Liver (tissue), 3 donors: ENCODE data around the gene FBN2.

Source experiments
- CTCF ChIP-seq: fragments of 150-350 bp; IDR thresholded peaks from 2 replicates; pipeline ENCODE4 v1.5.1; 2017; ENCODE audit warnings: improper control_type of control experiment, low read depth, low read length; ENCODE audit not compliant: missing input control
- EGR1 ChIP-seq, 2 donors: IDR thresholded peaks; 2 replicates each; pipeline ENCODE4 v1.6.1; 2016 to 2018; ENCODE audit warnings: antibody characterized with exemption in 2 of 2, low read depth in 2 of 2
- HNF4G ChIP-seq: IDR thresholded peaks from 2 replicates; pipeline ENCODE4 v1.6.1; 2016; ENCODE audit warnings: antibody characterized with exemption
- MAX ChIP-seq: IDR thresholded peaks from 2 replicates; pipeline ENCODE4 v1.6.1; 2016; ENCODE audit warnings: antibody characterized with exemption
- RAD21 ChIP-seq, 2 donors: IDR thresholded peaks; 2 replicates each; pipeline ENCODE4 v1.6.1; 2016; ENCODE audit warnings: antibody characterized with exemption in 2 of 2, mild to moderate bottlenecking in 2 of 2
- REST ChIP-seq: IDR thresholded peaks from 2 replicates; pipeline ENCODE4 v1.6.1; 2016; ENCODE audit warnings: antibody characterized with exemption, mild to moderate bottlenecking
- ZBTB33 ChIP-seq: IDR thresholded peaks from 2 replicates; pipeline ENCODE4 v1.6.1; 2016; ENCODE audit warnings: antibody characterized with exemption
- donor health status: healthy.
- donor health status: healthy.

- no peak for TF ChIP-seq MAX
- no peak for TF ChIP-seq CTCF
- no peak for TF ChIP-seq RAD21 (IDR thresholded peaks at IDR 0.05)
- TF ChIP-seq HNF4G: no peak
- no peak for TF ChIP-seq ZBTB33
- TF ChIP-seq EGR1 (IDR thresholded peaks at IDR 0.05; ENCODE audit: low read depth in 2 of 2): no peak
- TF ChIP-seq REST: no peak
Observed at GRCh38 chr5:128472919-128473318, 65.1 kb downstream of the FBN2 start.
